Loucy (cell line): ENCODE measurements around the gene CAMLG.

Source experiments
- H2AFZ ChIP-seq: fragments of 200-600 bp; sonication (generic); 2 replicates; pipeline ENCODE4 v1.6.0; 2016; ENCODE audit warnings: antibody characterized with exemption, mild to moderate bottlenecking, low read length, moderate library complexity
- H3F3A ChIP-seq: fragments of 200-600 bp; 2 replicates; pipeline ENCODE4 v1.6.0; 2016; ENCODE audit warnings: antibody characterized with exemption, low read depth, mild to moderate bottlenecking
- H3K27me3 ChIP-seq: fragments of 200-600 bp; sonication (generic); 2 replicates; pipeline ENCODE4 v1.6.1; 2014; ENCODE audit warnings: low read length, mild to moderate bottlenecking; ENCODE audit not compliant: insufficient read depth, poor library complexity, severe bottlenecking
- H3K36me3 ChIP-seq: fragments of 200-600 bp; sonication (generic); 2 replicates; pipeline ENCODE4 v1.6.1; 2016; ENCODE audit warnings: low read length; ENCODE audit not compliant: insufficient read depth
- H3K4me1 ChIP-seq: fragments of 200-600 bp; sonication (generic); 2 replicates; pipeline ENCODE4 v1.5.1; 2014; ENCODE audit warnings: low read length, mild to moderate bottlenecking; ENCODE audit not compliant: insufficient read depth, poor library complexity, severe bottlenecking
- H3K4me2 ChIP-seq: fragments of 200-600 bp; sonication (generic); 2 replicates; pipeline ENCODE4 v1.6.0; 2014; ENCODE audit warnings: antibody characterized with exemption, low read length, low read depth, mild to moderate bottlenecking; ENCODE audit not compliant: poor library complexity, severe bottlenecking
- H3K4me3 ChIP-seq: fragments of 200-600 bp; sonication (generic); 2 replicates; pipeline ENCODE4 v1.5.1; 2014; ENCODE audit warnings: low read length, mild to moderate bottlenecking, mixed read lengths; ENCODE audit not compliant: poor library complexity, severe bottlenecking
- H3K79me2 ChIP-seq: fragments of 200-600 bp; sonication (generic); 2 replicates; pipeline ENCODE4 v1.6.1; 2014; ENCODE audit warnings: low read length; ENCODE audit not compliant: insufficient read depth
- H3K9ac ChIP-seq: fragments of 200-600 bp; sonication (generic); 2 replicates; pipeline ENCODE4 v1.6.0; 2014; ENCODE audit warnings: mild to moderate bottlenecking, low read depth, low read length, moderate library complexity; ENCODE audit not compliant: poor library complexity, severe bottlenecking
- H3K9me2 ChIP-seq: fragments of 200-600 bp; sonication (generic); replicated peaks from 2 replicates; pipeline ENCODE4 v1.6.1; 2016; ENCODE audit warnings: low read depth, low read length, mixed read lengths
- H3K9me3 ChIP-seq: fragments of 200-600 bp; sonication (generic); 2 replicates; pipeline ENCODE4 v1.6.1; 2014; ENCODE audit warnings: mild to moderate bottlenecking, antibody characterized with exemption, low read length, low read depth; ENCODE audit not compliant: insufficient read depth
- H4K20me1 ChIP-seq: fragments of 200-600 bp; sonication (generic); 2 replicates; pipeline ENCODE4 v1.6.0; 2014; ENCODE audit warnings: antibody characterized with exemption, low read length, mild to moderate bottlenecking; ENCODE audit not compliant: insufficient read depth, poor library complexity, severe bottlenecking
- CTCF ChIP-seq: fragments of 200-600 bp; sonication (generic); conservative IDR thresholded peaks from 2 replicates; pipeline ENCODE4 v1.5.1; 2014; ENCODE audit warnings: mild to moderate bottlenecking, antibody characterized with exemption, low read length
- EZH2phosphoT487 ChIP-seq: fragments of 200-600 bp; IDR thresholded peaks from 2 replicates; pipeline ENCODE4 v1.6.1; 2018; ENCODE audit warnings: antibody characterized with exemption, mild to moderate bottlenecking, moderate library complexity, borderline replicate concordance

CAMLG gene

DNA sequence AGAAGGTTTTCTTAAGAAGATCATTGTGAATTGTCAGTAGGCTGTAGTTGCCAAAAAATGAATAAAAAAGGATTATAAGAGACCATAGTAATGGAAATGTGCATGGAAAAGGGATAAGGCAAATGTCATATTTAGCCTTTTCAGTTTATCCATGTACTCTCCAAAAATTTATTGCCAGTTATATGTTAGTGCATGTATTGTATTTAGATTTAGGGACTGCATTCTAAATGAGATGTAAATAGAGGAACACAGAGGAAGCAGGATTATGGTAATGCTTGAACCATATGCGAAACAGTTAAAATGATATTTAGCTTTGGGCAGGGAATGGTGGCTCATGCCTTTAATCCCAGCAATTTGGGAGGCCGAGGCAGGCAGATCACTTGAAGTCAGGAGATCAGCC lies 53.2 kb downstream of the CAMLG start:
- no peaks in the 10 kb centered on the region for H3K4me1 ChIP-seq
- H3K36me3 ChIP-seq = peaks cover 62% of the 10 kb centered on the region; the same call in 1 of the 2 replicates
- H3K9ac ChIP-seq = no peak overlapping the region
- H2AFZ ChIP-seq = no peak overlapping the region
- H3K79me2 ChIP-seq = no peaks in the 10 kb centered on the region
- no peaks in the 10 kb centered on the region for H3K9me3 ChIP-seq
- TF ChIP-seq CTCF (no peak), EZH2phosphoT487 (no peak)
- H4K20me1 ChIP-seq = no peaks in the 10 kb centered on the region
- no peaks in the 10 kb centered on the region for H3F3A ChIP-seq
- H3K4me2 ChIP-seq = no peak overlapping the region
- no peak overlapping the region for H3K4me3 ChIP-seq
- no peaks in the 10 kb centered on the region for H3K9me2 ChIP-seq
- no peaks in the 10 kb centered on the region for H3K27me3 ChIP-seq

GRCh38 chr5:134792286-134792685 lies 53.9 kb downstream of the CAMLG start:
- Histone ChIP-seq H3F3A (no peaks in the 10 kb centered on the region), H3K27me3 (no peaks in the 10 kb centered on the region), H3K9me3 (no peaks in the 10 kb centered on the region), H3K9ac (no peak overlapping the region), H3K79me2 (no peaks in the 10 kb centered on the region), H3K36me3 (peaks cover 55% of the 10 kb centered on the region; the same call in 1 of the 2 replicates), H2AFZ (no peak overlapping the region), H3K4me3 (no peak overlapping the region), H3K4me2 (no peak overlapping the region), H3K4me1 (no peaks in the 10 kb centered on the region), H4K20me1 (no peaks in the 10 kb centered on the region), H3K9me2 (no peaks in the 10 kb centered on the region)
- TF ChIP-seq EZH2phosphoT487 (no peak), CTCF (no peak)

DNA sequence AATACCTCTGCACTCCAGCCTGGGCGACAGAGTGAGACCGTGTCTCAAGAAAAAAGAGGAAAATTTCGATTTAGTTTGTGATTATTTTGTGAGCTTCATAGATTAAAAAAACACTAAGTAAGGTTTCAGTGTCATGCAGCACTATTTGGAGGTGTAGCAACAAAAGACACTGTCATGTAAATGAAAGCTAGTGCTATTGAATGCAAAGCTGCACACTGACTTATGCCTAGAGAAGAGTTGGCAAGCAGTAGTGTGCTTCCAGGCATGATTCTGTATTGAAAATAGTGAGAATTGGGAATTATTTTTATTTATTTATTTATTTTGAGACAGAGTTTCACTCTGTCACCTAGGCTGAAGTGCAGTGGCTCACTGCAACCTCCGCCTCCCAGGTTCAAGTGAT lies 54.8 kb downstream of the CAMLG start:
- Histone ChIP-seq H3K4me2 (no peak overlapping the region), H3K9ac (no peak overlapping the region), H3K36me3 (peaks cover 56% of the 10 kb centered on the region; the same call in 1 of the 2 replicates), H3K4me1 (no peaks in the 10 kb centered on the region), H3F3A (no peaks in the 10 kb centered on the region), H3K79me2 (no peaks in the 10 kb centered on the region), H3K9me3 (no peaks in the 10 kb centered on the region), H4K20me1 (no peaks in the 10 kb centered on the region), H3K4me3 (no peak overlapping the region), H3K27me3 (no peaks in the 10 kb centered on the region), H2AFZ (no peak overlapping the region), H3K9me2 (no peaks in the 10 kb centered on the region)
- no peak for TF ChIP-seq CTCF
- no peak for TF ChIP-seq EZH2phosphoT487
